DOHH2 (cell line): ENCODE data around the gene SIGMAR1.

Experiments
- H3F3A ChIP-seq: fragments of 200-600 bp; sonication (generic), shearing (Covaris generic); 2 replicates; pipeline ENCODE4 v1.6.0; 2016; ENCODE audit warnings: antibody characterized with exemption, mild to moderate bottlenecking; ENCODE audit not compliant: control insufficient read depth, insufficient read depth
- H3K27ac ChIP-seq: fragments of 200-600 bp; sonication (generic); 2 replicates; pipeline ENCODE4 v1.5.1; 2014; ENCODE audit warnings: low read depth, mild to moderate bottlenecking, low read length, moderate library complexity
- H3K27me3 ChIP-seq: fragments of 200-600 bp; sonication (generic); 2 replicates; pipeline ENCODE4 v1.6.1; 2014; ENCODE audit warnings: mild to moderate bottlenecking, low read length, mixed read lengths; ENCODE audit not compliant: control insufficient read depth
- H3K36me3 ChIP-seq: fragments of 200-600 bp; sonication (generic); 2 replicates; pipeline ENCODE4 v1.6.1; 2014; ENCODE audit warnings: mild to moderate bottlenecking, low read length, moderate library complexity, mixed read lengths; ENCODE audit not compliant: control insufficient read depth
- H3K4me1 ChIP-seq: fragments of 200-600 bp; sonication (generic); 2 replicates; pipeline ENCODE4 v1.6.1; 2014; ENCODE audit warnings: mild to moderate bottlenecking, low read length, mixed read lengths; ENCODE audit not compliant: control insufficient read depth
- H3K4me2 ChIP-seq: fragments of 200-600 bp; sonication (generic); 2 replicates; pipeline ENCODE4 v1.6.0; 2014; ENCODE audit warnings: mild to moderate bottlenecking, low read length, moderate library complexity
- H3K4me3 ChIP-seq: fragments of 200-600 bp; sonication (generic); 2 replicates; pipeline ENCODE4 v1.5.1; 2014; ENCODE audit warnings: mild to moderate bottlenecking, low read length, mixed read lengths
- H3K79me2 ChIP-seq: fragments of 200-600 bp; sonication (generic); 2 replicates; pipeline ENCODE4 v1.6.1; 2014; ENCODE audit warnings: mild to moderate bottlenecking, low read length, mixed read lengths; ENCODE audit not compliant: control insufficient read depth
- H3K9me2 ChIP-seq: fragments of 200-600 bp; sonication (generic); replicated peaks from 2 replicates; pipeline ENCODE4 v1.6.1; 2014; ENCODE audit warnings: mild to moderate bottlenecking, low read length, mixed read lengths; ENCODE audit not compliant: control insufficient read depth
- H3K9me3 ChIP-seq: fragments of 200-600 bp; sonication (generic); 2 replicates; pipeline ENCODE4 v1.6.1; 2014; ENCODE audit warnings: antibody characterized with exemption, low read length, mixed read lengths; ENCODE audit not compliant: control insufficient read depth, insufficient read depth
- H4K20me1 ChIP-seq: fragments of 200-600 bp; sonication (generic); 2 replicates; pipeline ENCODE4 v1.6.0; 2014; ENCODE audit warnings: low read depth, mild to moderate bottlenecking, antibody characterized with exemption, low read length, moderate library complexity; ENCODE audit not compliant: control insufficient read depth, insufficient read depth
- CTCF ChIP-seq: fragments of 200-600 bp; sonication (generic); IDR thresholded peaks from one replicate; pipeline ENCODE4 v1.5.1; 2014; ENCODE audit warnings: antibody characterized with exemption, mild to moderate bottlenecking, low read depth, low read length; ENCODE audit not compliant: poor library complexity, severe bottlenecking
- EZH2phosphoT487 ChIP-seq: fragments of 200-600 bp; sonication (generic); IDR thresholded peaks from 2 replicates; pipeline ENCODE4 v1.6.1; 2017; ENCODE audit warnings: borderline replicate concordance, mild to moderate bottlenecking, antibody characterized with exemption, low read length, moderate library complexity, mixed read lengths

The SIGMAR1 gene

DNA sequence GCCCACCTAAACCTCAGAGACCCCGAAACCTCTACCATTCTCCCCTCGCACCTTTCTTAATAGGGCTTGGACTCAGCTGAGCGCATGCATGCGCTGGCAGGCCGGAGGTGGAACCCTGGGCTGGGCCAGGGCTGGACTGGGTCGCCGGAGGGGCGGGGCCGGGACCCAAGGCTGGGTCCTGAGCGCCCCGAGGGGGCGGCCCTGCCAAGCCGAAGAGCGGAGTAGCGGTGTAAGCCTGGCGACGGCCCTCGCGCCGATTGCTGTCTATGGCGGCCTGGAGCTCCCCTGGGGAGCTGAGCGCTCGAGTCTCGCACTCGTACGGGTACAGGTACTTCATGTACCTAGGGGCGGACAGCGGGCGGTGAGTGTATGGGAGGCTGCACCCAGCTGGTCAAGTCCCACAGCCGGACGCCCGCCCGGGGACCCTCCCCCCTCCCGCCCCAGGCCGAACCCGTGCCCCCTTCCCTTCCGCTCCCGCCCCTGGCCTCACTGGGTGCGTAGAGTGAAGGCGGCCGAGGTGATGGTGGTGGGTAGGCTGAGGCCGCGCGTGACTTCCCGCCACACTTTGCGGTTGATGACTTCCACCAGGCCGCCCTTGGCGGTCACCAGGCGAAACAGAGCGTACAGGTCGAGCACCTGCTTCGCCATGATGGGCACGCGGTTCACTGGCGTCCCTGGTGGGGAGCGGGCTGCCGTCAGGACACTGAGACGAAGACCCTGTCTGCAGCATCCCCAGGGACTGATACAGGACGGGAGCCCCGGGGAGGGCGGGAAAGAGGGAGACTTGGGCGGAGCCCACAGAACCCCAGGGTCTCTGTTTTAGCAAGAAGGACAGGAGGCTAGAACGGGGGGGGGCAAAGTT, 14.0 kb downstream of the SIGMAR1 start:
- Histone ChIP-seq H4K20me1 (no peaks in the 10 kb centered on the region), H3K4me2 (no peak overlapping the region), H3K4me1 (peaks cover 21% of the 10 kb centered on the region), H3F3A (no peaks in the 10 kb centered on the region), H3K27me3 (peaks cover 48% of the 10 kb centered on the region), H3K4me3 (no peak overlapping the region), H3K9me2 (no peaks in the 10 kb centered on the region), H3K36me3 (no peaks in the 10 kb centered on the region), H3K9me3 (no peaks in the 10 kb centered on the region; the same call in 1 of the 2 replicates), H3K27ac (no peak overlapping the region), H3K79me2 (peaks cover 8% of the 10 kb centered on the region)
- TF ChIP-seq EZH2phosphoT487 (no peak), CTCF (no peak)

- no peaks in the 10 kb centered on the region for H3K9me2 ChIP-seq
- TF ChIP-seq CTCF = no peak
- TF ChIP-seq EZH2phosphoT487 = no peak
- H3K36me3 ChIP-seq = peaks cover 13% of the 10 kb centered on the region; the same call in 1 of the 2 replicates
- peak within 1 kb of the TSS; percentile 81 for H3K4me2 ChIP-seq
- peaks cover 14% of the 10 kb centered on the region for H3K4me1 ChIP-seq
- H4K20me1 ChIP-seq = no peaks in the 10 kb centered on the region
- H3K27ac ChIP-seq = no peak within 1 kb of the TSS
- H3K27me3 ChIP-seq = peaks cover 21% of the 10 kb centered on the region
- no peaks in the 10 kb centered on the region; the same call in 1 of the 2 replicates for H3K9me3 ChIP-seq
- H3K4me3 ChIP-seq = peak within 1 kb of the TSS; percentile 85
- peaks cover 8% of the 10 kb centered on the region for H3K79me2 ChIP-seq
- H3F3A ChIP-seq = no peaks in the 10 kb centered on the region
Observed at GRCh38 chr9:34620061-34620994, 17.3 kb downstream of the SIGMAR1 start, which contains the start of gene DCTN3. DCTN3 (minus strand) TSS chr9:34620495; CDS start chr9:34620464, 31 bp downstream.

DNA sequence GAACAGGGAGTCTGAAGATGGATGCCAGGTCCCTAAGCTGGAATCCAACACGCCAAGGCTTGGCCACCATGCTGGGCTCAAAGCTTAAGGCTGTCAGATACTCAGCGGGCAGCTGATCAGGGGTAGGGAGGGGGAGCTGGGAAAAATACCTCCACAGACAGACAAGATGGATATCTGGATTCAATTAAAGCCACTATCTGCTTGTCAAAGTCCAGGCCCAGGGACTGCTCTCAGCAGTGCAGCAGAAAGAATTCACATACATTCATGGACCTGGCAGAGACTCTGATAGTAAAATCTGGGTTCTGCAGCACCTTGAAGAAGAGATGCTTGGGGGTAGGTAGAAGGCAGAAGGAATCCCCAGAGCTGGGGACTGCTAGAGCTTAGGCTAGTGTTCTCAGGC, 22.5 kb downstream of the SIGMAR1 start:
- no peaks in the 10 kb centered on the region for H3K9me3 ChIP-seq
- H3K27me3 ChIP-seq = no peaks in the 10 kb centered on the region
- H3K36me3 ChIP-seq = peaks cover 29% of the 10 kb centered on the region
- H3K4me1 ChIP-seq = peaks cover 29% of the 10 kb centered on the region
- H3F3A ChIP-seq = no peaks in the 10 kb centered on the region
- H3K4me3 ChIP-seq = no peak overlapping the region
- peaks cover 25% of the 10 kb centered on the region for H3K79me2 ChIP-seq
- H4K20me1 ChIP-seq = no peaks in the 10 kb centered on the region
- no peak overlapping the region for H3K27ac ChIP-seq
- TF ChIP-seq EZH2phosphoT487 (no peak), CTCF (no peak)
- no peak overlapping the region for H3K4me2 ChIP-seq
- H3K9me2 ChIP-seq = no peaks in the 10 kb centered on the region
